A673 (cell line): ENCODE data around the gene CYP2D6. TPM values are rescaled to one million over a fixed set of nuclear protein-coding genes. Genes with fewer than 3 reads are reported as not detected.

Experiments
- BruUV-seq: library from RNA; stranded (reverse); fragments of 400-500 nt; replicated peaks from 2 replicates; lab custom pipeline; 2021; lab: Mats Ljungman, UMichigan
- CTCF ChIA-PET: fragments of 300-600 bp; sonication (Branson Sonifier 250); formaldehyde crosslinking; loops from one replicate; lab custom pipeline; 2022; ENCODE audit warnings: antibody characterized with exemption; lab: Charles Lee
- POLR2A ChIA-PET: fragments of 300-600 bp; sonication (Branson Sonifier 250); formaldehyde crosslinking; loops from one replicate; lab custom pipeline; 2022; ENCODE audit warnings: antibody characterized with exemption; ENCODE audit not compliant: low non-redundant PET; lab: Charles Lee
- DNase-seq: peaks from one replicate; pipeline ENCODE4 v3.0.0-alpha.2; 2015; ENCODE audit warnings: low spot score
- H3K27ac ChIP-seq: fragments of 200-600 bp; sonication (generic); 2 replicates; pipeline ENCODE4 v1.5.1; 2016; ENCODE audit warnings: mixed run types, low read depth, mild to moderate bottlenecking, mixed read lengths, antibody characterized with exemption, low read length; ENCODE audit not compliant: poor library complexity, severe bottlenecking
- H3K27me3 ChIP-seq: fragments of 200-600 bp; sonication (generic); replicated peaks from 2 replicates; pipeline ENCODE4 v1.6.1; 2017; ENCODE audit warnings: mixed run types, low read depth, mild to moderate bottlenecking, mixed read lengths, antibody characterized with exemption, low read length; ENCODE audit not compliant: insufficient read depth, poor library complexity
- H3K36me3 ChIP-seq: fragments of 200-600 bp; sonication (generic); 2 replicates; pipeline ENCODE4 v1.6.1; 2016; ENCODE audit warnings: mixed run types, mild to moderate bottlenecking, mixed read lengths, antibody characterized with exemption, low read length; ENCODE audit not compliant: insufficient read depth, poor library complexity, severe bottlenecking
- H3K4me1 ChIP-seq: fragments of 200-600 bp; sonication (generic); 2 replicates; pipeline ENCODE4 v1.6.1; 2017; ENCODE audit warnings: mixed run types, mild to moderate bottlenecking, mixed read lengths, antibody characterized with exemption, low read length; ENCODE audit not compliant: insufficient read depth, poor library complexity, severe bottlenecking
- H3K4me3 ChIP-seq: fragments of 200-600 bp; sonication (generic); 2 replicates; pipeline ENCODE4 v1.5.1; 2016; ENCODE audit warnings: low read depth, mixed run types, mild to moderate bottlenecking, mixed read lengths, low read length; ENCODE audit not compliant: poor library complexity, severe bottlenecking
- H3K9me3 ChIP-seq: fragments of 200-600 bp; sonication (generic); 2 replicates; pipeline ENCODE4 v1.6.1; 2016; ENCODE audit warnings: mixed run types, low read depth, mild to moderate bottlenecking, mixed read lengths, antibody characterized with exemption, low read length; ENCODE audit not compliant: poor library complexity, severe bottlenecking
- EZH2 ChIP-seq: fragments of 200-600 bp; sonication (generic); IDR thresholded peaks from 2 replicates; pipeline ENCODE4 v1.6.1; 2017; ENCODE audit warnings: borderline replicate concordance, low read depth, mild to moderate bottlenecking, mixed read lengths, antibody characterized with exemption, low read length; ENCODE audit not compliant: poor library complexity, severe bottlenecking
- intact Hi-C: fragments of 100-400 bp; cut with micrococcal nuclease; formaldehyde crosslinking; loops from one replicate; pipeline ENCODE4 v1.10.0; 2022; ENCODE audit not compliant: unreplicated experiment
- total RNA-seq: library from RNA; stranded (reverse); gene quantifications from 2 replicates; pipeline ENCODE4 v1.2.3, GENCODE V29; 2021
- TF ChIP-seq, protein P1 (sequence below): fragments of 300-800, 200-600 bp; sonication (generic); conservative IDR thresholded peaks from 2 replicates; pipeline ENCODE4 v1.5.1; 2017; ENCODE audit warnings: low read depth, mild to moderate bottlenecking, antibody characterized with exemption, low read length, moderate library complexity, mixed read lengths

The CYP2D6 gene
- total RNA-seq, 1 experiment from 2014 or later = 2.4 TPM

DNA sequence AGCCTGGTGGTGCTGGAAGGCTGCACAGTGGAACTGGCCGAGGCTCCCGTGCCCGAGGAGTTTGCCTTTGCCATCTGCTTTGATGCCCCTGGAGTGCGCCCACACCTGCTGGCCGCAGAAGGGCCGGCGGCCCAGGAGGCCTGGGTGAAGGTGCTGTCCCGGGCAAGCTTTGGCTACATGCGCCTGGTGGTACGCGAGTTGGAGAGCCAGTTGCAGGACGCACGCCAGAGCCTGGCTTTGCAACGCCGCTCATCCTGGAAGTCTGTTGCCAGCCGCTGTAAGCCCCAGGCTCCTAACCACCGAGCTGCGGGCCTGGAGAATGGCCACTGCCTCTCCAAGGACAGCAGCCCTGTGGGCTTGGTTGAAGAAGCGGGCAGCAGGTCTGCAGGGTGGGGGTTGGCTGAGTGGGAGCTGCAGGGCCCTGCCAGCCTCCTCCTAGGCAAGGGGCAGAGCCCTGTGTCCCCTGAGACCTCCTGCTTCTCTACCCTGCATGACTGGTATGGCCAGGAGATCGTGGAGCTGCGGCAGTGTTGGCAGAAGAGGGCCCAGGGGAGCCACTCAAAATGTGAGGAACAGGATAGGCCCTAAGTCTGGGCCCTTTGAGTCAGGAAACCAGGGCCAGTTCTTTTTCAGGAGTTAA lies 53.0 kb downstream of the CYP2D6 start:
- no TSS peak for BruUV-seq
- Histone ChIP-seq H3K9me3 (no peaks in the 10 kb centered on the region), H3K4me3 (no peak overlapping the region), H3K27ac (no peak overlapping the region), H3K36me3 (peaks cover 3% of the 10 kb centered on the region), H3K27me3 (no peaks in the 10 kb centered on the region), H3K4me1 (peaks cover 13% of the 10 kb centered on the region)
- POLR2A ChIA-PET = no interaction called here
- no peak for TF ChIP-seq EZH2
- TF ChIP-seq, protein P1, sequence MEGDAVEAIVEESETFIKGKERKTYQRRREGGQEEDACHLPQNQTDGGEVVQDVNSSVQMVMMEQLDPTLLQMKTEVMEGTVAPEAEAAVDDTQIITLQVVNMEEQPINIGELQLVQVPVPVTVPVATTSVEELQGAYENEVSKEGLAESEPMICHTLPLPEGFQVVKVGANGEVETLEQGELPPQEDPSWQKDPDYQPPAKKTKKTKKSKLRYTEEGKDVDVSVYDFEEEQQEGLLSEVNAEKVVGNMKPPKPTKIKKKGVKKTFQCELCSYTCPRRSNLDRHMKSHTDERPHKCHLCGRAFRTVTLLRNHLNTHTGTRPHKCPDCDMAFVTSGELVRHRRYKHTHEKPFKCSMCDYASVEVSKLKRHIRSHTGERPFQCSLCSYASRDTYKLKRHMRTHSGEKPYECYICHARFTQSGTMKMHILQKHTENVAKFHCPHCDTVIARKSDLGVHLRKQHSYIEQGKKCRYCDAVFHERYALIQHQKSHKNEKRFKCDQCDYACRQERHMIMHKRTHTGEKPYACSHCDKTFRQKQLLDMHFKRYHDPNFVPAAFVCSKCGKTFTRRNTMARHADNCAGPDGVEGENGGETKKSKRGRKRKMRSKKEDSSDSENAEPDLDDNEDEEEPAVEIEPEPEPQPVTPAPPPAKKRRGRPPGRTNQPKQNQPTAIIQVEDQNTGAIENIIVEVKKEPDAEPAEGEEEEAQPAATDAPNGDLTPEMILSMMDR = no peak
- DNase-seq = no peak
- intact Hi-C loops = no loop called here
- CTCF ChIA-PET = interaction anchor here (0.6 kb wide), 1 partner anchor 14 kb away, joined by 3 read pairs; no protein-coding TSS in a partner anchor

DNA sequence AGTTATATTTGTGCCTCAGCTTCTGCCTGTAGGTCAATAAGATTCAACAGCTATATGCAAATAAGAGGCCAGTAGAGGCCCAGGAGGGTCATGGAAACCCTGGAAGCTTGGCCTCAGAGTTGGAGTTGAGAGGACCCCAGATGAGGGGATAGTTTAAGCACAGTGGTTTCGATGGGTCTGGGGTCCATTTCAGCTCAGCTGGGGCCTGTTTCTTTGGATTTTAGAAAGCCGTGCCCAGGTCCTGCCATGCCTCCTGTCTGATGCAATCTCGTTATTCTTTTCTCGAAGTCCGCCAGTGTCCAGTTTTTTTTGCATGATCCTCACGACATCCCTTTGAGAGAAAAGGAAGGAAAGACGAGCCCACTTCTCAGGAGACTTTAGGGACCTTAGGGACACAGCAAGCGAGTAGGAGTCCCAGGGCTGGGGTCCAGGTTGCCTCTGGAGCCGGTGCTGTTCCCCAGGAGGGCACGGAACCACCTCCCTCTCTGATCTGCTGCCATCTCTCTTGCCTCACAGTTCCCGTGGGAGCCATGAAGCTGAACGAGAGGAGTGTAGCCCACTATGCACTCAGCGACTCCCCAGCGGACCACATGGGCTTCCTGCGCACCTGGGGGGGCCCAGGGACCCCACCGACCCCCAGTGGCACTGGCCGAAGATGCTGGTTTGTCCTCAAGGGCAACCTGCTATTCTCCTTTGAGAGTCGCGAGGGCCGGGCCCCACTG lies 53.7 kb downstream of the CYP2D6 start:
- Histone ChIP-seq H3K27me3 (no peaks in the 10 kb centered on the region), H3K36me3 (no peaks in the 10 kb centered on the region), H3K27ac (no peak overlapping the region), H3K9me3 (no peaks in the 10 kb centered on the region), H3K4me1 (peaks cover 13% of the 10 kb centered on the region), H3K4me3 (no peak overlapping the region)
- no peak for DNase-seq
- TF ChIP-seq, protein P1 = no peak
- no peak for TF ChIP-seq EZH2
- BruUV-seq = no TSS peak
- ChIA-PET POLR2A (no interaction called here), CTCF (no interaction called here)
- intact Hi-C loops = no loop called here

Other genes with a start within 250 kb of the CYP2D6 start
- gene SHISA8, start 215.7 kb downstream of the CYP2D6 start, total RNA-seq = 1.4 and 1.8 TPM in 2 replicates
- gene TNFRSF13C, start 204.0 kb downstream of the CYP2D6 start, total RNA-seq = 6.6 and 8.0 TPM in 2 replicates
- gene CENPM, start 183.7 kb downstream of the CYP2D6 start, total RNA-seq = 62.1 and 67.2 TPM in 2 replicates
- 3.6 and 4.6 TPM in 2 replicates for gene SEPTIN3, start 161.4 kb downstream of the CYP2D6 start, total RNA-seq
- 0.24 TPM in 1 of 2 replicates, not detected in the other for gene WBP2NL, start 132.0 kb downstream of the CYP2D6 start, total RNA-seq
- gene NAGA, start 60.0 kb downstream of the CYP2D6 start, total RNA-seq = 17.7 and 18.4 TPM in 2 replicates
- 0.70 and 0.97 TPM in 2 replicates for gene PHETA2, start 56.6 kb downstream of the CYP2D6 start, total RNA-seq
- gene SMDT1, start 51.1 kb downstream of the CYP2D6 start, total RNA-seq = 61.8 and 62.6 TPM in 2 replicates
- gene NDUFA6, start 40.0 kb downstream of the CYP2D6 start, total RNA-seq = 138 and 166 TPM in 2 replicates
- gene TCF20, start 139.8 kb upstream of the CYP2D6 start, total RNA-seq = 69.3 and 77.8 TPM in 2 replicates